Endodermal cell (in vitro differentiated cells): Measurements from ENCODE around the gene COL21A1. TPM values are rescaled to one million over a fixed set of nuclear protein-coding genes. Genes with fewer than 3 reads are reported as not detected.
"Not testable (repeated sequence)": the region's sequence is repeated elsewhere in the genome, so short reads cannot be mapped to it uniquely, and the experiment has no call there.

Source experiments
- DNase-seq: peaks from one replicate; pipeline ENCODE4 v3.0.0-alpha.2; 2017
- H3K27ac ChIP-seq: 2 replicates; pipeline ENCODE4 v1.5.1; 2013; ENCODE audit warnings: mild to moderate bottlenecking, low read depth, low read length, moderate library complexity
- H3K27me3 ChIP-seq: 2 replicates; pipeline ENCODE4 v1.6.1; 2013; ENCODE audit warnings: mild to moderate bottlenecking, low read length, moderate library complexity; ENCODE audit not compliant: insufficient read depth, control insufficient read depth, poor library complexity, severe bottlenecking
- H3K36me3 ChIP-seq: 2 replicates; pipeline ENCODE4 v1.7.0; 2013; ENCODE audit warnings: mild to moderate bottlenecking, low read length, moderate library complexity; ENCODE audit not compliant: control insufficient read depth, insufficient read depth
- H3K4me1 ChIP-seq: one replicate; pipeline ENCODE4 v1.7.0; 2013; ENCODE audit warnings: low read length; ENCODE audit not compliant: control insufficient read depth, insufficient read depth
- H3K4me3 ChIP-seq: 2 replicates; pipeline ENCODE4 v1.5.1; 2013; ENCODE audit warnings: mild to moderate bottlenecking, low read length, moderate library complexity
- H3K9ac ChIP-seq: 2 replicates; pipeline ENCODE4 v1.6.1; 2013; ENCODE audit warnings: mild to moderate bottlenecking, low read length, moderate library complexity; ENCODE audit not compliant: poor library complexity, severe bottlenecking; ENCODE audit errors: extremely low read depth
- H3K9me3 ChIP-seq: 2 replicates; pipeline ENCODE4 v1.6.1; 2013; ENCODE audit warnings: mild to moderate bottlenecking, low read length, moderate library complexity; ENCODE audit not compliant: control insufficient read depth
- H3K27ac Mint-ChIP-seq: 2 replicates; pipeline ENCODE4 v1.8.0; 2020; ENCODE audit warnings: mixed read lengths
- H3K27me3 Mint-ChIP-seq: 2 replicates; pipeline ENCODE4 v1.8.0; 2021; ENCODE audit warnings: mild to moderate bottlenecking, mixed read lengths; ENCODE audit not compliant: insufficient read depth
- H3K36me3 Mint-ChIP-seq: 2 replicates; pipeline ENCODE4 v1.8.0; 2020; ENCODE audit warnings: low read depth, mixed read lengths
- H3K4me1 Mint-ChIP-seq: 2 replicates; pipeline ENCODE4 v1.8.0; 2020; ENCODE audit warnings: mixed read lengths
- H3K4me3 Mint-ChIP-seq: 2 replicates; pipeline ENCODE4 v1.8.0; 2020; ENCODE audit warnings: mild to moderate bottlenecking, moderate library complexity, mixed read lengths
- H3K9me3 Mint-ChIP-seq: 2 replicates; pipeline ENCODE4 v1.8.0; 2020; ENCODE audit warnings: mild to moderate bottlenecking, mixed read lengths
- CTCF ChIP-seq: fragments of 200-600 bp; sonication (generic); conservative IDR thresholded peaks from 2 replicates; pipeline ENCODE4 v1.5.0; 2021; ENCODE audit warnings: antibody characterized with exemption, mild to moderate bottlenecking
- WGBS, 2 experiments: methylation state at CpG; one replicate each; pipeline versions ENCODE4 v1.1.5 to v1.1.7; 2013; ENCODE audit warnings: missing lambda C conversion rate in 2 of 2, mixed read lengths in 1 of 2; ENCODE audit not compliant: insufficient coverage in 1 of 2, insufficient read length in 1 of 2; 5-methylcytosine and 5-hydroxymethylcytosine counted together
- total RNA-seq, 2 donors: library from RNA; stranded (reverse); fragmentation: NEBNext Ultra II Directional in 1 of 2; extraction: Animal tissue kit (Norgen Biotek cat#: 25700) in 1 of 2; gene quantifications; 2 replicates in 1 of 2; 3 replicates in 1 of 2; pipeline ENCODE4 v1.2.1, GENCODE V29; 2021

Gene COL21A1
- total RNA-seq, 2 donors from 2014 or later: 0.71 to 1.9 TPM

GRCh38 chr6:56266011-56266410 is 18.6 kb upstream of the COL21A1 start:
- no peak overlapping the region for H3K4me3 Mint-ChIP-seq
- no peak for DNase-seq

GRCh38 chr6:56263596-56264315 is 16.4 kb upstream of the COL21A1 start:
- Mint-ChIP-seq H3K9me3 (peaks cover under 1% of the 10 kb centered on the region), H3K36me3 (no peaks in the 10 kb centered on the region)

More at GRCh38 chr6:56266011-56266410, 18.6 kb upstream of the COL21A1 start:
- no peaks in the 10 kb centered on the region for H3K36me3 ChIP-seq
- H3K27me3 ChIP-seq: no peaks in the 10 kb centered on the region
- no peak overlapping the region for H3K9ac ChIP-seq
- H3K27me3 Mint-ChIP-seq: peaks cover 3% of the 10 kb centered on the region
- H3K9me3 Mint-ChIP-seq: peaks cover 13% of the 10 kb centered on the region
- H3K9me3 ChIP-seq: peaks cover 13% of the 10 kb centered on the region
- TF ChIP-seq CTCF: no peak
- H3K4me3 ChIP-seq: no peak overlapping the region
- no peak overlapping the region for H3K27ac ChIP-seq
- H3K4me1 Mint-ChIP-seq: no peaks in the 10 kb centered on the region
- WGBS, 2 experiments: 79% methylated on average over 3 of the region's 3 CpGs; no CpG with 5 or more reads in 1 of the 2 experiments
- no peak overlapping the region for H3K27ac Mint-ChIP-seq
- peaks cover under 1% of the 10 kb centered on the region for H3K36me3 Mint-ChIP-seq
- no peaks in the 10 kb centered on the region for H3K4me1 ChIP-seq

GRCh38 chr6:56260593-56260992 is 13.2 kb upstream of the COL21A1 start:
- not testable (repeated sequence) for H3K9me3 ChIP-seq, H3K27me3 ChIP-seq, H3K9me3 Mint-ChIP-seq, H3K27ac ChIP-seq, DNase-seq, H3K27ac Mint-ChIP-seq, H3K27me3 Mint-ChIP-seq, H3K4me1 Mint-ChIP-seq, H3K36me3 ChIP-seq, H3K9ac ChIP-seq, H3K4me1 ChIP-seq, H3K4me3 ChIP-seq, H3K36me3 Mint-ChIP-seq, H3K4me3 Mint-ChIP-seq

More at GRCh38 chr6:56263596-56264315, 16.4 kb upstream of the COL21A1 start:
- Histone ChIP-seq H3K9me3 (peaks cover 2% of the 10 kb centered on the region), H3K27me3 (no peaks in the 10 kb centered on the region), H3K9ac (no peak overlapping the region), H3K4me1 (no peaks in the 10 kb centered on the region), H3K4me3 (no peak overlapping the region), H3K36me3 (no peaks in the 10 kb centered on the region), H3K27ac (no peak overlapping the region)
- no peak for TF ChIP-seq CTCF
- WGBS, 2 experiments: 20 to 59% methylated on average over 2 to 4 of the region's 5 CpGs
- H3K4me1 Mint-ChIP-seq: no peaks in the 10 kb centered on the region
- peaks cover 4% of the 10 kb centered on the region for H3K27me3 Mint-ChIP-seq
- H3K4me3 Mint-ChIP-seq: no peak overlapping the region
- H3K27ac Mint-ChIP-seq: no peak overlapping the region
- DNase-seq: no peak
